Measurements from ENCODE around the gene JAKMIP2. TPM values are rescaled to one million over a fixed set of nuclear protein-coding genes. Genes with fewer than 3 reads are reported as not detected.

Gene JAKMIP2
- total and polyA plus RNA-seq, 10 donors = 0.09 to 2.4 (median 1.5) TPM

DNA sequence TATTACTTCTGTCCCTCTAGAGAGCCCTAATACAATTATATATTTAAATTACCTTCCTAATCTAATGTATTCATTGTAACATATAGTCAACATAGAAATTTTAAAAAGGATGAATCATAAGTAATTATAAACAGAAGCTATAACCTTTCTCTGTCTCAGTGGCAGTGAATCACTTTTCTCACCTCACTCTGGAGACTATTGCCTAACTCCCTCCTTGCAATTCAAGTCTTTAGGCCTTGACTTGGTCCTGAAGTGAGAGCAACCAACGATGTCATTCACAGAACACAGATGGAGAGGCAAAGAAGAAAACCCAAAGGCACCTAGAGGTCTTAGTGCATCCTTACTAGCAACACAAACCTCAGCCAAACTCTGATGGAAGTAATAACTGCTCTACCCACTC, 139.4 kb downstream of the JAKMIP2 start:
- intact Hi-C loops (cut with DNase I; ENCODE audit: low total_unique reads) = no loop called here
- Histone ChIP-seq H3K36me3 (no peaks in the 10 kb centered on the region), H3K9me3 (no peaks in the 10 kb centered on the region), H3K4me3 (no peak overlapping the region), H3K27me3 (replicated peaks in 1 of 7) (no peaks in the 10 kb centered on the region), H3K27ac (no peak overlapping the region), H3K4me1 (no peaks in the 10 kb centered on the region)
- DNase-seq = no peak
- WGBS, 5 donors = 48 to 72% (median 63%) methylated on average over 1 of the region's 1 CpG
- TF ChIP-seq POLR2A (IDR thresholded peaks at IDR 0.05) = no peak
- TF ChIP-seq, protein P1, sequence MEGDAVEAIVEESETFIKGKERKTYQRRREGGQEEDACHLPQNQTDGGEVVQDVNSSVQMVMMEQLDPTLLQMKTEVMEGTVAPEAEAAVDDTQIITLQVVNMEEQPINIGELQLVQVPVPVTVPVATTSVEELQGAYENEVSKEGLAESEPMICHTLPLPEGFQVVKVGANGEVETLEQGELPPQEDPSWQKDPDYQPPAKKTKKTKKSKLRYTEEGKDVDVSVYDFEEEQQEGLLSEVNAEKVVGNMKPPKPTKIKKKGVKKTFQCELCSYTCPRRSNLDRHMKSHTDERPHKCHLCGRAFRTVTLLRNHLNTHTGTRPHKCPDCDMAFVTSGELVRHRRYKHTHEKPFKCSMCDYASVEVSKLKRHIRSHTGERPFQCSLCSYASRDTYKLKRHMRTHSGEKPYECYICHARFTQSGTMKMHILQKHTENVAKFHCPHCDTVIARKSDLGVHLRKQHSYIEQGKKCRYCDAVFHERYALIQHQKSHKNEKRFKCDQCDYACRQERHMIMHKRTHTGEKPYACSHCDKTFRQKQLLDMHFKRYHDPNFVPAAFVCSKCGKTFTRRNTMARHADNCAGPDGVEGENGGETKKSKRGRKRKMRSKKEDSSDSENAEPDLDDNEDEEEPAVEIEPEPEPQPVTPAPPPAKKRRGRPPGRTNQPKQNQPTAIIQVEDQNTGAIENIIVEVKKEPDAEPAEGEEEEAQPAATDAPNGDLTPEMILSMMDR (IDR thresholded peaks at IDR 0.05 in 8 of 11, conservative IDR thresholded peaks at IDR 0.05 in 3 of 11) = no peak
- TF ChIP-seq POLR2AphosphoS5 (IDR thresholded peaks at IDR 0.05) = no peak

DNA sequence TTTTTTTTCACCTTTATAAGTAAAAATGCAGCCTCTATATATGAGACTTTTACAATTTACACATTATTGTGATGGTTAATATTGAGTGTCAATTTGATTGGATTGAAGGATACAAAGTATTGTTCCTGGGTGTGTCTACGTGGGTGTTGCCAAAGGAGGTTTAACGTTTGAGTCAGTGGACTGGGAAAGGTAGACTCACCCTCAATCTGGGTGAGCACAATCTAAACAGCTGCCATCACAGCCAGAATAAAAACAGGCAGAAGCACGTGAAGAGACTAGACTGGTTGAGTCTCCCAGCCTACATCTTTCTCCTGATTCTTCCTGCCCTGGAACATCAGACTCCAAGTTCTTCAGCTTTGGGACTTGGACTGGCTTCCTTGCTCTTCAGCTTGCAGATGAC, 139.9 kb downstream of the JAKMIP2 start:
- Histone ChIP-seq H3K9me3 (no peaks in the 10 kb centered on the region), H3K27me3 (replicated peaks in 1 of 7) (no peaks in the 10 kb centered on the region), H3K4me1 (no peaks in the 10 kb centered on the region), H3K36me3 (no peaks in the 10 kb centered on the region), H3K4me3 (no peak overlapping the region), H3K27ac (no peak overlapping the region)
- TF ChIP-seq POLR2AphosphoS5 (IDR thresholded peaks at IDR 0.05) = no peak
- no peak for TF ChIP-seq POLR2A (IDR thresholded peaks at IDR 0.05)
- TF ChIP-seq, protein P1 (IDR thresholded peaks at IDR 0.05 in 8 of 11, conservative IDR thresholded peaks at IDR 0.05 in 3 of 11) = no peak
- WGBS, 5 donors = 78 to 89% (median 84%) methylated on average over 3 of the region's 3 CpGs
- intact Hi-C loops (cut with DNase I; ENCODE audit: low total_unique reads) = no loop called here
- DNase-seq = no peak

DNA sequence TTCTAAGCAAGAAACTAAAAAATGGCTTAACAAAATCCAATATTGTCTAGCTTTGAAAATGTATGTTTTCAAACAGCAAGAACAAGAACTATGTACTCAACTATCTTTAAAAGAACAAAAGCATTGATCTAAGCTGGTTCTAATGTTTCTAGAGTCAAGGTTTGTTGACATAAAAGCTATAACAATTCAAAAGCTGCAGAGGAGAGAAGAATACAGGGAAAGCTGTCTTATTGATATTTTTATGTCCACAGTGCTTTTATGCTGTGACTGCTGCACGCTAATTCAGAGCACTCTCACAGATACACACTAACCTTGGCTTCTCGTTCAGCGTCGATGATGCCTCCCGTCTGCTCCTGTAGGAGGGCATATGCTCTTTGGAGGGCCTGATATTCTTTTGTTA, 143.2 kb downstream of the JAKMIP2 start:
- Histone ChIP-seq H3K4me1 (no peaks in the 10 kb centered on the region), H3K27me3 (replicated peaks in 1 of 7) (no peaks in the 10 kb centered on the region), H3K27ac (no peak overlapping the region), H3K9me3 (no peaks in the 10 kb centered on the region), H3K36me3 (no peaks in the 10 kb centered on the region), H3K4me3 (no peak overlapping the region)
- intact Hi-C loops (cut with DNase I; ENCODE audit: low total_unique reads) = no loop called here
- no peak for DNase-seq
- 88 to 96% (median 88%) methylated on average over 5 of the region's 5 CpGs for WGBS, 5 donors
- no peak for TF ChIP-seq POLR2AphosphoS5 (IDR thresholded peaks at IDR 0.05)

DNA sequence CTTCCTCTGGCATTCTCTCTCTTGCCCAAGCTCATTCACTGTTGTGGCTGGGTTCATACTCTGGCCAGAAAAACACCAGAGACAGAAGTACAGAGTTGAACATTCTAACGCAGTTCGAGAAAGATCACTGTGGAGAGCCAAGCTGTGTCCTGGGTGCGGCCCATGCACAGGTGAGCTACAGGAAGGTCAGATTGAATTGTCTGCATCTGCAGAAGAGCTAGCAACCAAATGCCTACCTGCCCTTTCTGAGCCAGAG, 145.9 kb downstream of the JAKMIP2 start:
- no peak for DNase-seq
- H3K36me3 ChIP-seq = no peaks in the 10 kb centered on the region
- no peak overlapping the region for H3K4me3 ChIP-seq
- no peaks in the 10 kb centered on the region for H3K9me3 ChIP-seq
- TF ChIP-seq POLR2AphosphoS5 (IDR thresholded peaks at IDR 0.05) = no peak
- TF ChIP-seq, protein P1 (IDR thresholded peaks at IDR 0.05 in 8 of 11, conservative IDR thresholded peaks at IDR 0.05 in 3 of 11) = no peak
- TF ChIP-seq POLR2A (IDR thresholded peaks at IDR 0.05) = no peak
- WGBS, 5 donors = 93 to 100% (median 95%) methylated on average over 3 of the region's 3 CpGs
- no peak overlapping the region for H3K27ac ChIP-seq
- intact Hi-C loops (cut with DNase I; ENCODE audit: low total_unique reads) = no loop called here
- no peaks in the 10 kb centered on the region for H3K4me1 ChIP-seq
- H3K27me3 ChIP-seq (replicated peaks in 1 of 7) = no peaks in the 10 kb centered on the region

Measured in spleen (tissue), 11 donors.